Stimulated activated CD4-positive, alpha-beta T cell treated with anti-CD3 and anti-CD28 coated beads, Interleukin-4, amount 100 ng/mL, for 1 hour (primary cell): ENCODE measurements around the gene NEUROG1.

ENCODE experiments used
- DNase-seq: peaks from one replicate; pipeline ENCODE4 v3.0.0-alpha.2; 2020

Gene NEUROG1

DNA sequence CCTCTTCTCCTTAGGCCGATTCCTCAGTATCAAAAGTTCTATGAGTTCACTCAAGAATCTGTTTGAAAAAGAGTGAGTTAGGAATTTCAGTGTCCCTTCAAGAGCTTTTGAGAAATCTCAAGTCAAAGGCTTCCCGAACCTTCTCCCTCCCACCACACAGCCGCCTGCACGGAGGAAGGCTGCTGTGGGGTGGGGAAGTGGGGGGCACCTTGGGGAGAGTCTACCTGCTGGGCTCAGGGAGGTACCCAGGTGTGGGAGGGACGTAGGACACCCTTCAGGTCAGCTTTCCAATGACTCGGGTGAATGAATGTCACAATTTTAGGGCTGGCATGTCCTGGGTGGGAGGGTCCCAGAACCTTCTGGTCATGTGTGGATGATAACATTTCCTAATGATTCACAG lies 25.5 kb upstream of the NEUROG1 start:
- no peak for DNase-seq

DNA sequence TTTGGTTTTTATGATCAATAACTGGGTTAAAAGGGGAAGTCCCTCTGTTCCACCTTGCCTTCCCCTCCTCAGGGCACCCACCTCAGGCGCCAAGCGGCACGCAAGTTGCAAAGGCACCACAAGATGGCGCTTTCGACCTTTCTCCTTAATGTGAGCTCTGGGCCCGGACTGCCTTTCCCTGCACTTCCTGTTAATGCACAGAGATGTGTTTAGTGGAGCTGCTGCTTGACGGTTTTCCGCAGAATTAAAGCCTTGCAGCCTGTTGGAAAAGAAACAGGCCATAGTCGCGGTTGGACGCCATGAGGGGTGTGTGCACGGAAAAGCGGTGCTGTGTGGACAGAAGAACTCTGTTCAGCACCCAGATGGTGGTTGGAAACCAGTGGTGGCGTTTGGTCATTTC lies 25.1 kb upstream of the NEUROG1 start:
- peak; percentile 68 for DNase-seq

DNA sequence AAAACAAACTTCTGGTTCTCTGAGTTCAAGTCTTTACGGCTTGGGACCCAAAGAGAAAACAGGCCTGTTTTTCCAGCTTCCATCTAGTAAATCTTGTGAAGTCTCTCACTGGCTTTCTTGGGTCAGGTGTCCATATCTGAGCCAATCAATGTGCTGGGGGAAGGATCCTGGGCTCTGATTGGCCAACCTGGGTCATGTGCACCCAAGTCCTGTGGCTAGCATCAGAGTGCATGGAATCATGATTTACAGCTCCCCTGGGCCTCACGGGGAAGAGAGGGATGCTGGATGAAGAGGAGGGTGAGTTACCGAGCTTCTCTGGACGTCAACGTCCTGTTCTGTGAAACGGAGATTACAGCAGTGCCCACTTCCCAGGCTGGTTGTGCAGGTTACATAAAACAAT lies 23.6 kb upstream of the NEUROG1 start:
- DNase-seq, result no peak

DNA sequence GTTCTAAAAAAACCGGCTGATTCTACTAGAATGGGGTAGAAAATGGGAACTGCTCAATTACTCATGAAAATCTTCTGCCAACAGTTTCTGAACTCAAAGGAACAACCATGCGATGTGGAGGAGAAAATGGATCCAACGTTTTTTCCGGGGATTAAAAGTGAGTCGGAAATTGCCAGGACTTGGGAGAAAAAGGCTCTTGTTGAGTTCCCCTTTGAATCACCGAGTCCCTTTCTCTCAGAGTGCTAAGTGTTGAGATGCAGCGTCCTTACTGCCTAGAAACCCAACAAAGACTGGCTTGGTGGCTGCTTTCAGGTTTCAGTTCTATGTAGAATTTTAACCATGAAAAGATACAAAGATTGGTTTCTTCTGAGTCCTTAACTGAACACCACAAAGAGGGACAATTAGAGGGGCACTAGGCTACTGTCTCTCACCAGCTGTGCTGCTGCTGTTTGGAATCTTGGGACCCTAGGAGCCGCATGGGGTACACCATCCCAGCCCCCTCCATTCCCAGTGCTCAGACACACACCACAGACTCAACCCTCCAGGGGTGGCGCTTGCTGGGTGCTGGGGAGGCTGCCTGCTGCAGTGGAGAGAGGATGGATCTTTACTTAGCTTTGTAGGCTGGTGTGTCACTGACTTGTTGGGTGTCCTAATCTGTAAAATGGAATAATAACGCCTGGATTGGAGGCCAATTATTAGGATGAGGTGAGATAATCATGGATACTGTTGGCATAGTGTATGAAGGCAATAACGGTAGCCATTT lies 21.5 kb upstream of the NEUROG1 start:
- no peak for DNase-seq

DNA sequence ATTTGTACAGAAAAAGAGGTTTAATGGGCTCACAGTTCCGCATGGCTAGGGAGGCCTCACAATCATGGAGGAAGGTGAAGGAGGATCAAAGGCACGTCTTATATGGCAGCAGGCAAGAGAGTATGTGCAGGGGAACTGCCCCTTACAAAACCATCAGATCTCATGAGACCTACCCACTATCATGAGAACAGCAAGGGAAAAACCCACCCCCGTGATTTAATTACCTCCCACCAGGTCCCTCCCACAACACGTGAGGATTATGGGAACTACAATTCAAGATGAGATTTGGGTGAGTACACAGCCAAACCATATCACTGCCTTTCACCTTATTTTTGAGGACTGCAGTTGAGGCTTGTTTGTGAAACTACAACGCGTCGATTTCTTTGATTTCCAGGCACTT lies 20.9 kb upstream of the NEUROG1 start:
- no peak for DNase-seq

DNA sequence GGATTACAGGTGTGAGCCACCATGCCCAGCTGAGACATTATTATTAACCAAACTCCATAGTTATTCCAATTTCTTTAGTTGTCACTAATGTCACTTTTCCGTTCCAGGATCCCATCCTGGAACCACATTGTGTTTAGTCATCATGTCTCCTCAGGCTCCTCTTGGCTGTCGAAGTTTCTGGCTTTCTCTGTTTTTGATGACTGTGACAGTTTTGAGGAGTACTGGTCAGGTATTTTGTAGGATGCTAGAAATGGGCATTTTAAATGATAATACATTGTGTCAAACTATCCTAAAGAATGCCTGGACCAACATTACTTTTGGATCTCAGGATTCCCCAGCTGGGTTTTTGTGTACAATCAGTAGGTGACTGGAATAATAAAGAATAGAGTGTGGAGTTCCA lies 19.8 kb upstream of the NEUROG1 start:
- no peak for DNase-seq

DNA sequence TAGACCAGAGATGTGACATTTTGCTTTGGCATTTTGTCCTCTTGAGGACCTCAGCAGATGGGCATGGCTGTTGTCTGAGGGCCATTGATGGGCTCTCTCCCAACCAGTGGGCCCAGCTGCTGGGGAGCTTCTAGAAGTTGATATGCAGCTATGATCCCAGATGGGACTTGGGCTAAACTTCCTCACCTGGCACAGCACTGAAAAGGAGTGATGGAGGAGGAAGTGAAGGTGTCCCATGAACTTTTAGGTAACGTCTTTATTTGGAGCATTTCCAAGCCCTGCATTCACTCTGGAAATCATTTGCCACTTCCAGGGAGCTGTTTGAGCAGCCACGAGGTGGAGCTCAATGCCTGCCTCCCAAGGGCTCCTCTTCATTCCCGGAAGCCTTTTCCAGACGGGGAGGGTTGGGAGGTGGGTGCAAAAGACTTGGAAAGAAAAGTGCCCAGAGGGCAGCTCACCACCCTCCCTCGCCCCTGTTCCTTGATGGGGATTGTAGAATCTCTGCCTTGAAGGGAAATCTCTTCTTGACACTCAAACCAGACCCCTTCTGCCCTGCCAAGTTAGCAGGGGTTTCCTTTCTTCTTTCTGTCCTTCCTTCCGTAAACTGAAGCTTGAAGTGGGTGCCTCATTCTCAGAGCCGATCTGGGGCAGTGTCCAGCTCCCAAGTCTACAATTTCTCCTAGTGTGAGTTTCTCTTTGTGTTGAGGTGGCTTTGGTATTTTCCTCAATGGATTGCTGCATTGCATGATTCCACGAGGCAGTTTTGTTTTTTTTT lies 18.1 kb upstream of the NEUROG1 start:
- DNase-seq, result no peak

DNA sequence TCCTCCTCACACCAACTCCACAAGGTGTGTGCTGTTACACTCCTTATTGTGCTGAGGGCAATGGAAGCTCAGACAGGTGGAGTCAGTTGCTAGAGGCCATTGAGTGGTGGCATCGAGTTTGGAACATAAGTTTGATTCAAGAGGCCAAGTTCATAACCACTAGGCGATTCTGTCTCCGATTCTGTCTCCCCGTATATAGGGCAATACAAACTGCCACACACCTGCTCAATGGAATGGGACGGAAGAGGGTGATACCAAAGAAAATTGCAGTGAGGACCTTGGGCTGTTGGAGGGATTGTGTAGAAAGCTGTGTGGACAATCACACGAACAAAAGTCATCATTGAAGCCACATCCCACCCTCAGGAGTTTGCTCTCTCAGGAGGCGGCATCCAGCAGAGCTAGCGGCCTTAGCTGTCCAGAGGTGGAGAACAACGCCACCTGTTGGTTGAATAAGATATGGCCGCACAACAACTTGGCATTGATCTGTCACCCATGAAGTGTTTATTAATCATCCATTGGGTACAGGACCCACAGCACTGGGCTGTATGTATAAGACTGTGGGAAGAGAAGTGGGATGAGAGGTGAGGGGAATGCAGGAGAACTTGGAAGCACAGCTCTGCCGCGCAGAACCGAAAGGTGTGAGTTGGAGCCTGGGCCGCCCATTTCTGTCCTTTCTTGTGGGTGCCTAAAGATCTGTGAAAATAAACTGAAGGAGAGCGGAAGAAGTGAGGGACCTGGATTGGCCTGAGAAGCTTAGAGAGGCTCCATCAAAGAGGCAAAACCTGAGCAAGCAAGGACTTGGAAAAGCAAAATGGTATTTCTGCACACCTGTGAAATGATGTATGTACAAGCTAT lies 16.1 kb upstream of the NEUROG1 start:
- peak; percentile 40 for DNase-seq

DNA sequence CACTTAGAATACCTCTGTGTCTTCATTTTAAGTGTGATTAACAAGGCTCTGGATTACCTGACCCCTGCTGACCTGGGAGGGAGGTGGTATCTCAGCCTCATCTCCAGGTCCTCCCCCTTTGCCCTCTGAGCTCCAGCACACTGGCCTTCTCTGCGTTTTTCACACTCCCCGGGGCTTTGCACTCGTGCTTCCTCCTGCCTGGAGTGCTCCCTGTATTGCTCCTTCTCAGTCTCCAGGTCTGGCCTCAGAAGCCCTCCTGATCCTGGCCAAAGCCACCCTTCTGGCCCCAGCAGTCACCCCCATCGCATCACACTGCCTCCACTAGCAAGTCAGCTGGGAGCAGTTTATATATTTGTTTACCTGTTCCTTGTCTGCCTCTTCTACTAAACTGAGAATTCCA lies 13.6 kb upstream of the NEUROG1 start:
- no peak for DNase-seq

DNA sequence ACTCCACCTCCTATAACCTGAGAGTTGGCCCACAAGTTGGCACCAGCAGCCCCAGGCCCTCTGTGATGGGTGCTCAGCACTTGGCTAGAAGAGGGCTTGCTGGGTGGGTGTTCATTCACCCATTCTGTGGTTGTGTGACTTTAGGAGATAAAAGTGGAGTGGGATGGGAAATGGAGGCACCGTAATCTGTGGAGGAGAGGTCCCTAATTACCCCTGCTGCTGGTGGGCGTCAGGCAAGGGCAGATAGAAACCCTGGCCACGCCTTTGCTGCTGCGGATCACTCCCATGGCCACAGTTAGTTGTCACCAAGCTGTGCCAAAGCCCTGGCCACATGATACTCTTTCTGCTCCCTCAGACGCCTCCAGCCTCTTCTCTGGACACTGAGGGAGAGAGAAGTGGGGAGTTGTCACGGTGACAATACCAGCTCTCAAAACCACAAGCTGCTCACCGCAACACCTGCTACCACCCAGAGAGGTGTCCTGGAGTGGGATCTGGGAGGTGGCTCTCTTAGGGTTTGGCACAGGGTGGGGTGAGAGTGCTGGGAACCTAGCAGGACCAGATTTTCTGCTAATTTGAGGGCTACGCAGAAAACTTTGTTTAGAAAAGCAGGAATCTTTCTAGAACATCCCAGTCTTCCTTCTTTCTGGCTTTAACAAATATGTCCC lies 12.0 kb upstream of the NEUROG1 start:
- DNase-seq, result no peak

DNA sequence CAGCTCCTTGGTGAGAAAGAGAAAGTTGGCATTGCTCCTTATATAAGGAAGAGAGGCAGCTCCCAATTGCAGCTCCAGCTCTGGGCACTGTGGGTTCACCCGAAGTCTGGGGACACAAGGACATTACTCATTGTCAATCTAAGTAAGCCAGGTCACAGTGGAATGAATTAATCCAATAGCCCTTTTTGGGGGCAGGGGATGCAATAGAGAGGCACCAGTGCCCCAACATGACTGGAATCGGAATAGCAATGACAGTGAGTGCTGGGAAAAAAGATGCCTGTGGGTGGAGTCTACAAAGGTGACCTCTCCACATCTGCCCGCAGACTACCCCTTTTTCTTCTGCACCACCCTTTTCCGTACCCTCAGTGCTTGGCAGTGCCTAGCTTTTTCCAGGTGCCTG lies 11.1 kb upstream of the NEUROG1 start:
- DNase-seq, result no peak

DNA sequence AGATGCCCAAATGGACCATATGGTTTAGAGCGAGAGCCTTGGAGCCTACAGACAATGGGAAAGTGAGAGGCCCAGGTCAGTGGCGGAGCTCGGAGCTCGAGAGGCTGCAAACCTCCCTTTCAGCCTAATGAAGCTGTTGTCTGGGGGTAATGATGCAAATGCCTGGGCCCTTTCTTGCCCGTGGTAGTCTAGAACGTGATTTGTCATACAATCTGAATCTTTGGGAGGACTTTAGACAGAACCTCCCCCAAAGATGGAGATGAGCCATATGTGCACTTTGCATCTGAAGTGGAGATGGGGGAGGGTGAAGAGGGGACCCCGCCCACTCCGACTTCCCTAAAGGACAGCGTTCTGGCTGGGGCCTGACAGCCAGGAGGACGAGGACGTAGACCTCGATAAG lies 10.3 kb upstream of the NEUROG1 start:
- DNase-seq, result no peak

DNA sequence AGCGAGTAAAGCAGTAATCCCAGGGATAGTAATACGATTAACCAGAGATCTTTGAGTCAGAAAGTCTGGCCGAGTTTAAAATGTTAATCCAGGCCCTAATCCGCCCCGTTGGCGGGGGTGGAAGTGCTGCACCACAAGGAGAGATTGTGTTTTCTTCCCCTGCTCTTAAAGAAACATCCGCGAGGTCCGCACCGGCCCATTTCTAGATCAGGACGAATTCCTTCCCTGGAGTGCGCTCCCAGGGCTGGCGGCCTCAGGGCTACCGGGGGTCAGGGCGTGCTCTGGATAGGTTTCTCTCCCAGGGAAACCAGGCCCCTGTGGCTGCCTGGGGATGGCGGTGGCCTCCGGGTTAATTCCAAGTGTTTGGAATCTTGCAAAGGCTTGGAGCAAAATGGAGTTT lies 9.3 kb upstream of the NEUROG1 start:
- no peak for DNase-seq

DNA sequence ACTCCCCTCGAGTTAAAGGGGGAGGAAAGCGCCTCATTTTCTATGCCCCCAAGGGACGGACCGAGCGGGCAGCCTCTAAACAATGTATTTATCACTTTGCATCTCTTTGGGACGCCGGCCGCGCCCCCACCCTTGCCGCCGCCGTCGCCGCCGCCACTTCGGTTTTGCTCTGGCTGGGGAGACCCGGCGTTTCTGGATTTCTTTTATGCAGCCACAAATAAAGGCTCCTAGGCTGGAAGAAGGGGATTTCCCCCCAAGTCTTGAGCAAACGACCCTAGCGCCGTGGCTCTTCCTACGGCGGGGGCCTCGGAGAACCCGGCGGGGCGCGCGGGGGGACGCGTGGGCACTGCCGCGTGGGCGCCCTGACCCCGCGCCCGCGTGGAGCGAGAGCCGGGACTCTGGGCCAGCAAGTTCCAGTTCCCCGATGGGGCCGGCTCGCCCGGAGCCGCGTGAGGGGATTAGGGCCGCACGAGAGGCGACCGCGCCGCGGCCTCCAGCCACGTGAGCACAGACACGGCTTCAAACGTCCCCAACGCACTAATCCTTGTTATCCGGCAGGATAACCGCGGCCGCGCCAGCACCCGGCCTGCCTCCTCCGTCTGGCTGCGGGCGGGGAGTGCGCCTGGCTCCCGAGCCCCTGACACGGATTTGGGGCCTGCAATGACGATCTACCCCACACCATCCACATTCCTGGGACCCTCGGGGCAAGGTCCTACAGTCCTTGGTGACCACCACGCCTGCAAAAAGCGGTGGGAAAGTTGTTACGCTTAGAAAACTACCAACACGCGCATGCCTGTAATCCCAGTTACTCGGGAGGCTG lies 7.9 kb upstream of the NEUROG1 start:
- DNase-seq, result no peak

DNA sequence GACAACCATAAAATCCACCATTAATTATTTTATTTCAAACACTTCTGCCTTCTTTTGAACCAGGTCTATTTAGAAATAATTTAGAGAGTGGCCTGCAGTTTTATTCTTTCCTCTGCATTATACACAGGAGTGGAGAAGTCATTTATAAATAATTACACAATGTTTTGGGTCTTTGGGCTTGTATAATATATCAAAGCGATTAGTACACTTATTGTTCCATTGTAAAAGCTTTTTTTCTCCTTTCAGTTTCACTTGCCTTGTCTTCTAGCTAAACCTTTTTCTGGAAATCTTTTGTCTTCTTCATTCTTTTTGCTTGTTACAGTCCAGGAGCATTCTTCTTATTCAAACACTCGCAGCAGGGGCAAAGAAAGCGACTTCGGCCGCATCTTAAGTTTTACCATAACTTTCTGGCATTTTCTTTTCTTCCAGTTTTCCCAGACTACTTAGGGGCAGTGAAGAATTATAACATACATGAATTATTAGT lies 7.3 kb upstream of the NEUROG1 start:
- DNase-seq, result no peak

DNA sequence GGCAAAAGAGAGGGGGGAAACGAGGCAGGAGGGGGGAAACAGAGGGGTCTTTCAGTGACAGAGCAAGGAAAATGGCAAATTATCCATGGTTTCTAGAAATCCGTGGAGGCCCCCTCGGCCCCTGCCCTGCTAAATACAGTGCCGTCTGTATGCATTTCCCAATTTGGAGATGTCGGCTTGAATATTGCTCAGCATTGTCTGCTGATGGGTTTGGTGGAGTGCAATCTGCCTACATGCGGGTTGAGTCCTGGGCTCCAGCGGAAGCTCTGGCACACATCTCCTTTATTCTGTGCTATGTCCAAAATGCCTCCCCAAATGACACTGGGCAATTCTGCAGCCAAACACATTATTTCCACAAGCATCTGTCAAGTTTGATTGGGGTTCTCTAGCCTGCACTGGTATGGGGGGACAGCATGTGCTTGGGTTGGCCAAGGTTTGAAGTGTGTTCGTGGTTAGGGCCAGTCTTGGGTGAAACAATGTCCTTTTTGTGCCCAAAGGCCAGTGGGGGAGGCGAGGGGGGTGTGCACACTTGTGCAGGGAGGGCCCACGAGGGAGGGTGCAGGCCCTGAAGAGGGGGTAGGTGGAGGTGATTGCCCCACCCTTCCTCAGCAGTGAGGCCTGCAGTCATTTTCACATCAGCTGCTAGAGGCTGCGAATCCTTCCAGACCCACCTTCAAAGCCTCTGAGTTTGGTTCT lies 6.2 kb upstream of the NEUROG1 start:
- no peak for DNase-seq

DNA sequence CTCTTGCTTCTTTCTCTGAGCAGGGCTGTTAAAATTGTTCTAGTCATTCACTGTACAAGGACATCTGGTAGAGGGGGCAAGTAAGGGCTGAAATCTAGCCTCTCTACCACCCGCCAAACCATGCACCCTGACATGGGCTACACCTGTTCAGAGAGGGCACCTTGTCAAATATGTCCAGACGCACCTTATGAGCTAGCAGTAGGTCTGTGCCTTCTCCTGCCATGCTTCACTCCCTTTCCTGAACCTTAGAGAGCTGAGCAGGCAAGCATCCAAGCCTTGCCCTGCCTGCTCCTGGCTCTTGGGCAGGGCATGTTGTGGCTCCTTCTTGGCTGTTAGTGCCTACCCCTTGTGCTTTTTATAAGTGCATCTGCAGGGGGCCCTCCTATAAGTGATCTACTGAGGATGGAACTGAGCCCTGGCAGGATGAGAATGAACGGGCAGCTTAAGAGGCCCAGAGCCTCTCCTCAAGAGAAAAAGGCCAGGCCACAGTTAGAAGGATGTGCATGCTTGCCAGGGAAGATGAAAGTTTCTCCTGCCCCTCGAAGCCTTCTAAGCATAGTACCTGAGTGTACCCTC lies 3.8 kb upstream of the NEUROG1 start:
- no peak for DNase-seq

DNA sequence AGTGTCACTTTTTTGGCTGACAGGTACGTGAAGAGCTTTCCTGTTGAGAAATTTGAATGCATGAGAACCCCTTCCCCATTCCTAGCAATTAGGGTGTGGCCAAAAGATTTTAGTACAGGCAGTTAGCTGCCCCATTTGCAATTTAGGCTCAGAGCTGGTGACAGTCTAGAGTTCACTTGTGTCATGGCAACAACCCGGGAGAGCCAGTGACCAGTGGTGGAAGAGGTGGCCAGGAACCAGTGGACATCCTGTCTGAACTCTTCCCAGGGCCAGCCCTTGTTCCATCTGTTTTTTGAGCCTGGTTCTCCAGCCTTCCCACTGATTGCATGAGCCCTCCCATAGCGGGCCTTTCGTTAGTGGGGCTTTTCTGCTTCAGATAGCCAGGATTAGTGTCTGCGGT lies 2.5 kb upstream of the NEUROG1 start:
- no peak for DNase-seq

DNA sequence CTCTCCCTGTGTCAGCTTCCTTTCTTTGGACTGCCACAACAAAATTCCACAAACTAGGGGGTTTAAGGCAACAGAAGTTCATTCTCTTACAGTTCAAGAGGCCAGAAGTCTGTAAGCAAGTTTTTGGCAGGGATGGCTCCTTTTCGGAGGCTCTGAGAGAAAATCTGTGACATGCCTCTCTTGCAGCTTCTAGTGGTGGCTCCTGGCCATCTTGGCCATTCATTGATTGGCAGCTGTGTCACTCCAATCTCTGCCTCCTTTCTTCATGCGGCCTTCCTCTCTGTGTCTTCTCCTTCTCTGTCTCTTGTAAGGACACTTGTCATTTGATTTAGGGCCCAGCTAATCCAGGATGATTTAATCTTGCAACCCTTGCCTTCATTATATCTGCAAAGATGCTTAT lies 2.0 kb upstream of the NEUROG1 start:
- no peak for DNase-seq

DNA sequence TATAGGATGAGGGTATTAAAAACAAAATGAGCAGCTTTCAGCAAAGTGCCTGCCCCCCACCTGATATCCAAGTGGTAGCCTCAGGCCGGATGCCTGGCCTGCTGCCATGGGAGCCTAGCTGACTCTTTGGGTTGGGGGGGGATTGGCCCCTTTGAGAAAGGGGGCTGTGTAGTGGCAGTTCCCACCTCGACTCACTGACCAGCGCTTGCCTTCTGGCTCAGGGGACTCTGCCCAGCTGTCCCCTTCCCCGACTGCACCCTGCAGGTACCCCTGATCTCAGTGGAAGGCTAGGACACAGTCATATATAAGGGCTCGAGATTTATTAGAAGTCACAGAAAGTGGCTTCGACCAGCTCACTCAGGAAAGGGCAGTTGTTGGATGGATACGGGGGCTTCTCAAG lies 1.5 kb upstream of the NEUROG1 start:
- no peak for DNase-seq

DNA sequence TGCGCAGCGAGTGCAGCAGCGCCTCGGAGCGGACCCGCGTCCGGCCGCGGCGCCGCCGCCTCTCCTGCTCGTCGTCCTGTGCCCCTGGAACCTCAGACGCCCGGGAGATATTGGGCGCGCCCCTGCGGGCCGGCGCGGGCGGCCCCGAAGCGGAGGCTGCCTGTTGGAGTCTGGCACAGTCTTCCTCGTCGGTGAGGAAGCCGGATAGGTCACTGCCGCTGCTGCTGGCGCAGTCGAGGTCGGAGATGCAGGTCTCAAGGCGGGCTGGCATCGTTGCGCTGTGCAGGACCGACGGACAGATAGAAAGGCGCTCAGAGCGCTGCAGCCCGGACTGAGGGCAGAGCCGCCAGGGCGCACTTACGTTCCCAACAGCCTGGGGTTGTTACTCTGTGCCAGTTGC lies 344 bp downstream of the NEUROG1 start:
- DNase-seq, result no peak
